Upper lobe of left lung (tissue), 6 donors: Measurements from ENCODE around the gene SRI. TPM values are rescaled to one million over a fixed set of nuclear protein-coding genes. Genes with fewer than 3 reads are reported as not detected.

Experiments
- ATAC-seq, 2 donors: fragments of 200-7000 bp; cut with Tn5 transposase; one replicate each; pipeline ENCODE4 v1.9.1; 2022; ENCODE audit warnings: mild to moderate bottlenecking in 2 of 2, moderate library complexity in 2 of 2; ENCODE audit not compliant: low FRiP score in 2 of 2
- DNase-seq, 2 donors: peaks; one replicate each; pipeline ENCODE4 v3.0.0-alpha.2; 2019 to 2020
- H3K27ac ChIP-seq, 4 donors: fragments of 200-600 bp; sonication (generic); one replicate each; pipeline ENCODE4 v1.5.1; 2016 to 2019
- H3K27me3 ChIP-seq, 4 donors: fragments of 200-600 bp; sonication (generic); one replicate each; pipeline ENCODE4 v1.5.1; 2017 to 2019
- H3K36me3 ChIP-seq, 4 donors: fragments of 200-600 bp; sonication (generic); one replicate each; pipeline ENCODE4 v1.5.1; 2016 to 2019
- H3K4me1 ChIP-seq, 4 donors: fragments of 200-600 bp; sonication (generic); one replicate each; pipeline ENCODE4 v1.5.1; 2018 to 2019
- H3K4me3 ChIP-seq, 4 donors: fragments of 200-600 bp; sonication (generic); one replicate each; pipeline ENCODE4 v1.5.1; 2017 to 2019; ENCODE audit warnings: mild to moderate bottlenecking in 2 of 4, moderate library complexity in 1 of 4
- H3K9me3 ChIP-seq, 4 donors: fragments of 200-600 bp; sonication (generic); one replicate each; pipeline ENCODE4 v1.5.1; 2018 to 2019
- EP300 ChIP-seq, 4 donors: sonication (generic); formaldehyde crosslinking; IDR thresholded peaks; one replicate each; pipeline ENCODE4 v1.5.1; 2017; ENCODE audit warnings: antibody characterized with exemption in 4 of 4, control low read depth in 2 of 4
- POLR2A ChIP-seq, 4 donors: fragments of 450-650 bp; IDR thresholded peaks; one replicate each; pipeline ENCODE4 v1.5.1; 2016 to 2017; ENCODE audit warnings: antibody characterized with exemption in 4 of 4, mild to moderate bottlenecking in 2 of 4
- POLR2AphosphoS5 ChIP-seq, 2 donors: sonication (generic); formaldehyde crosslinking; IDR thresholded peaks; one replicate each; pipeline ENCODE4 v1.5.1; 2017; ENCODE audit warnings: antibody characterized with exemption in 2 of 2
- WGBS, 2 donors: methylation state at CpG; one replicate each; pipeline ENCODE4 v1.1.5; 2017 to 2018; 5-methylcytosine and 5-hydroxymethylcytosine counted together
- total RNA-seq, 6 donors: library from RNA; depleted of rRNA in 4 of 6; stranded (reverse); fragments of >200 nt in 4 of 6; gene quantifications; one replicate each; pipeline versions ENCODE4 v1.1.0 to v1.2.1, GENCODE V29; 2016 to 2021
- TF ChIP-seq, protein P1 (sequence below), 6 experiments: fragments of 450-650 bp in 4 of 6; fragments of 200-600 bp in 2 of 6; sonication (generic) in 2 of 6; IDR thresholded peaks; one replicate each; pipeline ENCODE4 v1.5.1; 2016 to 2019; ENCODE audit warnings: antibody characterized with exemption in 6 of 6
- donor health status: DM: no; HTN: no; CAD: no; lungs with moderate emphysema.
- donor health status: DM: no; HTN: yes; CAD: no; lungs with severe emphysema.

Gene SRI
- total RNA-seq, 6 donors from 2014 or later: 20.0 to 120 (median 91.8) TPM

DNA sequence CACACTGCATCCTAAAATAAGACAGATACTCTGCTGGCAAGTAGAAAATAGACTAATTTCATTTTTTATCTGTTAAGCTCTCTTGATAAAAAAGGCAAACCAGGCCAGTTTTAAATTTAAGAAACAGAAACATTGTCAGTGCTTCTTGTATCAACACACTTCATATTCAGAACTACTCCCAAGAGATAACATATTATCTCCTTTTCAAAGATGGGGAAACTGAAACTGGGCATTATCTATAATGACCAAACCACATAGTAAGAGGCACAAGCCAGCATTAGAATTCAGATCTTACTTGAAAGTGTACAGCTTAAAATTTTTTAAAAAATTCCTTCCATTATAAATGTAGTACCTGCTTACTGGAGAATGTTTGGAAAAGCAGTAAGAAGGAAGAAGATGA lies 14.7 kb downstream of the SRI start:
- Histone ChIP-seq H3K4me1 (no peaks in the 10 kb centered on the region), H3K36me3 (peaks cover 25 to 87% (median 63%) of the 10 kb centered on the region in 4 donors), H3K27ac (no peak overlapping the region), H3K9me3 (no peaks in the 10 kb centered on the region), H3K4me3 (no peak overlapping the region), H3K27me3 (no peaks in the 10 kb centered on the region)
- TF ChIP-seq, protein P1, sequence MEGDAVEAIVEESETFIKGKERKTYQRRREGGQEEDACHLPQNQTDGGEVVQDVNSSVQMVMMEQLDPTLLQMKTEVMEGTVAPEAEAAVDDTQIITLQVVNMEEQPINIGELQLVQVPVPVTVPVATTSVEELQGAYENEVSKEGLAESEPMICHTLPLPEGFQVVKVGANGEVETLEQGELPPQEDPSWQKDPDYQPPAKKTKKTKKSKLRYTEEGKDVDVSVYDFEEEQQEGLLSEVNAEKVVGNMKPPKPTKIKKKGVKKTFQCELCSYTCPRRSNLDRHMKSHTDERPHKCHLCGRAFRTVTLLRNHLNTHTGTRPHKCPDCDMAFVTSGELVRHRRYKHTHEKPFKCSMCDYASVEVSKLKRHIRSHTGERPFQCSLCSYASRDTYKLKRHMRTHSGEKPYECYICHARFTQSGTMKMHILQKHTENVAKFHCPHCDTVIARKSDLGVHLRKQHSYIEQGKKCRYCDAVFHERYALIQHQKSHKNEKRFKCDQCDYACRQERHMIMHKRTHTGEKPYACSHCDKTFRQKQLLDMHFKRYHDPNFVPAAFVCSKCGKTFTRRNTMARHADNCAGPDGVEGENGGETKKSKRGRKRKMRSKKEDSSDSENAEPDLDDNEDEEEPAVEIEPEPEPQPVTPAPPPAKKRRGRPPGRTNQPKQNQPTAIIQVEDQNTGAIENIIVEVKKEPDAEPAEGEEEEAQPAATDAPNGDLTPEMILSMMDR (IDR thresholded peaks at IDR 0.05): no peak
- no peak for TF ChIP-seq EP300 (IDR thresholded peaks at IDR 0.05)
- ATAC-seq (no peak), DNase-seq (no peak)

DNA sequence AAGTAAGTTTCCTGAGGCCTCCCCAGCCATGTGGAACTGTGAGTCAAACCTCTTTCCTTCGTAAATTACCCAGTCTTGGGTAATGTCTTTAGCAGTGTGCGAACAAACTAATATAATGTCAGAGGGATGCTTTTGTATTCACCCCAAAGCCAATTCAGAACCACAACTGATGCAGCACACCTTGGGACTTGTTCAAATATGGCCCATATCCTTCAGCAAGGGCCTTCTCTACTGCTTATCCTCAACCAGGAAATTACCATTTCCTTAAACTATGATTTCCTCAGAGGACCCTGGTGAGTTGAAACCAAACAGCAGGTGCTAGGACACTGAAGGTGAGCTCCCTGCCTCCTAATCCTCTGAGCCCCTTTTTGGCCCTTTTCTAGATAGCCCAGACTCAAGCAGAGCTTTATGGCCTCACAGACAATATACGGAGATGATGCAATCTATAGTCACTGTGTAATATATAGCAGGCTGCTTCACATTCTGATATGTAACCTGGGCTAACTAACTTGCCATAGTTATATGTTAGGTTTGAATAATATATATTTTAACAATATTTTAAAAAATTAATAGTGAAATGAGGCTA lies 15.2 kb downstream of the SRI start:
- no peak for ATAC-seq
- 98 to 100% methylated on average over 3 of the region's 3 CpGs for WGBS, 2 donors
- H3K9me3 ChIP-seq: no peaks in the 10 kb centered on the region
- H3K27me3 ChIP-seq: no peaks in the 10 kb centered on the region
- H3K36me3 ChIP-seq: peaks cover 25 to 81% (median 59%) of the 10 kb centered on the region in 4 donors
- no peak overlapping the region for H3K27ac ChIP-seq
- TF ChIP-seq EP300 (IDR thresholded peaks at IDR 0.05): no peak
- H3K4me1 ChIP-seq: no peaks in the 10 kb centered on the region
- DNase-seq: no peak
- H3K4me3 ChIP-seq: no peak overlapping the region

DNA sequence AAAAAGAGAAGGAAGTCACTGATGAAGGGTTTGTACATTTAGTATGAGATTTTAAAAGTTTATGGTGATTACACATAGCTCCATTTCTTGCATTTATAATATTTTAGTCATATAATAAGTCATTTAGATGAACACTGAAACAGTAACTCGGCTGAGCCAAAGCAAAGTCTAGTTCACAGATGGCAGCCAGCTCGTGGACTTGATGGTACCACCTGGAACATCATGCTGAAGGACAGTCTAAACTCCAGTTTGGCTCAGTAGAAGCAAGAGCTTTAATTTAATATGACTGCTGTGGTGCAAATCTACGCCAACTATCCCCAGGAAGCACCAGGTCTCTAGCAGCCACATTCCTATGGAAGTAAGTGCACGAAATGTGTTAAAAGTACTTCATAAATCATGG lies 16.4 kb downstream of the SRI start:
- H3K27ac ChIP-seq: no peak overlapping the region
- DNase-seq: no peak
- H3K4me1 ChIP-seq: no peaks in the 10 kb centered on the region
- no peaks in the 10 kb centered on the region for H3K9me3 ChIP-seq
- no peak for ATAC-seq
- no peaks in the 10 kb centered on the region for H3K27me3 ChIP-seq
- no peak overlapping the region for H3K4me3 ChIP-seq
- TF ChIP-seq EP300 (IDR thresholded peaks at IDR 0.05) (no peak), POLR2A (IDR thresholded peaks at IDR 0.05) (no peak)
- peaks cover 21 to 69% (median 46%) of the 10 kb centered on the region in 4 donors for H3K36me3 ChIP-seq
- 94 to 98% methylated on average over 4 of the region's 4 CpGs for WGBS, 2 donors

DNA sequence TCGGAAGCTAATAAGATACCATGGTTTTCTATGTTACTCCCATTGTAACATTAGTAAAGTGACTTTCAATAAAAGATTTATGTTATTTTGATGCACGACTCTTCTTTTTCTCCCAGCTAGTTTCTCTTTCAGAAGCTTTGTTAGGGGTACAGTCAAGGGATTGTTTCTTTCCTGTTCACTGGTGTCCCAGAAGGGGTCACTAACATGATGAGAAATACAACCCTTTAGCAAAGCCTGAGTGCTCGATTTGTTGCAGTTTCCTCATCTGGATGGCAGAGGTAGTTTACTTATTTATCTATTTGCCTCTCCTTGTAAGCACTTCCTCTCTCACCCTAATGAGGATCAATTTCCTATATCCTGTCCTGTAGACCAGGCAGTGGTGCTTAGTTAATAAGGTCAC lies 17.0 kb downstream of the SRI start:
- H3K36me3 ChIP-seq: peaks cover 19 to 63% (median 41%) of the 10 kb centered on the region in 4 donors
- TF ChIP-seq POLR2AphosphoS5 (IDR thresholded peaks at IDR 0.05) (no peak), POLR2A (IDR thresholded peaks at IDR 0.05) (no peak), EP300 (IDR thresholded peaks at IDR 0.05) (no peak)
- TF ChIP-seq, protein P1 (IDR thresholded peaks at IDR 0.05): no peak

GRCh38 chr7:88202278-88202677 lies 17.6 kb downstream of the SRI start:
- WGBS, 2 donors: 80 to 85% methylated on average over 5 of the region's 5 CpGs
- Histone ChIP-seq H3K9me3 (no peaks in the 10 kb centered on the region), H3K4me1 (no peaks in the 10 kb centered on the region), H3K4me3 (no peak overlapping the region), H3K27ac (no peak overlapping the region), H3K36me3 (peaks cover 14 to 58% (median 36%) of the 10 kb centered on the region in 4 donors), H3K27me3 (no peaks in the 10 kb centered on the region)
- no peak for ATAC-seq
- DNase-seq: no peak
- TF ChIP-seq POLR2AphosphoS5 (IDR thresholded peaks at IDR 0.05) (no peak), EP300 (IDR thresholded peaks at IDR 0.05) (no peak), POLR2A (IDR thresholded peaks at IDR 0.05) (no peak)
- TF ChIP-seq, protein P1 (IDR thresholded peaks at IDR 0.05): no peak

More for the DNA sequence above, 17.0 kb downstream of the SRI start:
- DNase-seq (no peak), ATAC-seq (no peak)
- Histone ChIP-seq H3K4me3 (no peak overlapping the region), H3K27me3 (no peaks in the 10 kb centered on the region), H3K4me1 (no peaks in the 10 kb centered on the region), H3K27ac (no peak overlapping the region), H3K9me3 (no peaks in the 10 kb centered on the region)
- 81 to 85% methylated on average over 3 of the region's 3 CpGs for WGBS, 2 donors

GRCh38 chr7:88201305-88201704 lies 18.5 kb downstream of the SRI start:
- H3K4me3 ChIP-seq: no peak overlapping the region
- no peak for ATAC-seq
- H3K27ac ChIP-seq: no peak overlapping the region
- no peaks in the 10 kb centered on the region for H3K4me1 ChIP-seq
- no peaks in the 10 kb centered on the region for H3K27me3 ChIP-seq
- no peaks in the 10 kb centered on the region for H3K9me3 ChIP-seq
- TF ChIP-seq EP300 (IDR thresholded peaks at IDR 0.05) (no peak), POLR2A (IDR thresholded peaks at IDR 0.05) (no peak), POLR2AphosphoS5 (IDR thresholded peaks at IDR 0.05) (no peak)
- TF ChIP-seq, protein P1 (IDR thresholded peaks at IDR 0.05): no peak
- no peak for DNase-seq
- peaks cover 6 to 48% (median 27%) of the 10 kb centered on the region in 4 donors for H3K36me3 ChIP-seq
